ENCODE data around the gene SPPL2C.

Gene SPPL2C

DNA sequence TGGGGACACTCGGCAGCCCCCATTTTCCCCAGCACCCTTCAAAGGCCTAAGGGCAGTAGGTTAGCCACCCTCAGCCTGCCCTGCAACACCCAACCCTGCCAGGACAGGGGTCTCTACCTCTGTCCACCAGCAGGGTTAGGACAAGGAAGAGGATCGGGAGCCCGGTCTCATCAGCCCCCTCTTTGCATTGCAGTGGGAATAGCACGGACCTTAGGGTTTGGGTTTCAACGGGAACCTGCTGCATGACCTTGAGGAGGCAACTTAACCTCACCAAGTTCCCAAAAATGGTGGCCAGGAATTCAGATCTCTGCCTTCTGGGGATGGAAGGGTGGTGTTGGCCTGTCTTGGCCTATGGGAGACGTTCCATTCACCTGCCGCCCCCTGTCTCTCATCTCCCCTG is 20.2 kb upstream of the SPPL2C start:
- Histone ChIP-seq H4K20me1 (ENCODE audit: insufficient read depth, low read length) (no peaks in the 10 kb centered on the region), H3K4me3 (ENCODE audit: low read length) (no peak overlapping the region), H3K9me3 (ENCODE audit: insufficient read depth, low read length) (no peaks in the 10 kb centered on the region), H3K27ac (ENCODE audit: low read length) (no peak overlapping the region), H2AFZ (ENCODE audit: low read depth, low read length) (no peak overlapping the region), H3K9ac (ENCODE audit: low read length) (no peak overlapping the region), H3K36me3 (replicated peaks; ENCODE audit: low read depth, low read length) (no peaks in the 10 kb centered on the region), H3K27me3 (ENCODE audit: low read depth, low read length) (peaks cover 13% of the 10 kb centered on the region), H3K4me2 (ENCODE audit: low read length) (no peak overlapping the region), H3K4me1 (ENCODE audit: low read length) (no peaks in the 10 kb centered on the region), H3K79me2 (ENCODE audit: low read length) (no peaks in the 10 kb centered on the region)
- no peak for TF ChIP-seq EZH2phosphoT487 (IDR thresholded peaks at IDR 0.05; ENCODE audit: low read depth)
- TF ChIP-seq, protein P1, sequence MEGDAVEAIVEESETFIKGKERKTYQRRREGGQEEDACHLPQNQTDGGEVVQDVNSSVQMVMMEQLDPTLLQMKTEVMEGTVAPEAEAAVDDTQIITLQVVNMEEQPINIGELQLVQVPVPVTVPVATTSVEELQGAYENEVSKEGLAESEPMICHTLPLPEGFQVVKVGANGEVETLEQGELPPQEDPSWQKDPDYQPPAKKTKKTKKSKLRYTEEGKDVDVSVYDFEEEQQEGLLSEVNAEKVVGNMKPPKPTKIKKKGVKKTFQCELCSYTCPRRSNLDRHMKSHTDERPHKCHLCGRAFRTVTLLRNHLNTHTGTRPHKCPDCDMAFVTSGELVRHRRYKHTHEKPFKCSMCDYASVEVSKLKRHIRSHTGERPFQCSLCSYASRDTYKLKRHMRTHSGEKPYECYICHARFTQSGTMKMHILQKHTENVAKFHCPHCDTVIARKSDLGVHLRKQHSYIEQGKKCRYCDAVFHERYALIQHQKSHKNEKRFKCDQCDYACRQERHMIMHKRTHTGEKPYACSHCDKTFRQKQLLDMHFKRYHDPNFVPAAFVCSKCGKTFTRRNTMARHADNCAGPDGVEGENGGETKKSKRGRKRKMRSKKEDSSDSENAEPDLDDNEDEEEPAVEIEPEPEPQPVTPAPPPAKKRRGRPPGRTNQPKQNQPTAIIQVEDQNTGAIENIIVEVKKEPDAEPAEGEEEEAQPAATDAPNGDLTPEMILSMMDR (IDR thresholded peaks at IDR 0.05; ENCODE audit: low read depth, low read length): no peak

DNA sequence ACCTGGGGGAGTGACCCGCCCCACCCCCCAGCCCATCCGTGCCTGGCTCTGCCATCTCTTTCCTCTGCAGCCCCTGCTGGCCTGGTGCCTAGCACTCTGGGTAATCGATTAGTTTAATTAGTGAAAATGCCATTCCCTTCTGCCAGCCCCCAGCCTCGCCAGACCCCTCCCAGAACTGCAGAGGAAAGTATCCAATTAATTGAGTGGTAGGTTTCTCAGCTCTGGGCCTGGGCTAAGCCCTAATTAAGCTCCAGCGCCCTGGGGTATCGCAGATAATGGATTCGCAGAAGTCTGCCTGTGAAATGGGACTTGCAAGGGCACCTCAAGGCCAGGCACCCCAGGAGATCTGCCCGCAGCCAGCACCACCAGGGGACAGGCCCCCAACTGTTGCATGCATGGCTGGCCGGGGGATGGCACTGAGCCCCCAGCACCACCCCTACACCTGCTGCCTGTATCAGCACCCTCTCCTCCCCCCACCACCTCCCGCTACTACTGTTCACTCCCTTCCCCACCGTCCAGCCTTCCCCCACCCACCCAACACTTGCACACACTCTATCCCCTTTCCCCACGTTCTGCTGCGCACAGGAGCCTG is 19.7 kb upstream of the SPPL2C start:
- H2AFZ ChIP-seq (ENCODE audit: low read depth, low read length): no peak overlapping the region
- TF ChIP-seq EZH2phosphoT487 (IDR thresholded peaks at IDR 0.05; ENCODE audit: low read depth): no peak
- TF ChIP-seq, protein P1 (IDR thresholded peaks at IDR 0.05; ENCODE audit: low read depth, low read length): no peak
- peaks cover 13% of the 10 kb centered on the region for H3K27me3 ChIP-seq (ENCODE audit: low read depth, low read length)
- H3K9ac ChIP-seq (ENCODE audit: low read length): no peak overlapping the region
- H4K20me1 ChIP-seq (ENCODE audit: insufficient read depth, low read length): no peaks in the 10 kb centered on the region
- no peaks in the 10 kb centered on the region for H3K36me3 ChIP-seq (replicated peaks; ENCODE audit: low read depth, low read length)
- H3K79me2 ChIP-seq (ENCODE audit: low read length): no peaks in the 10 kb centered on the region
- no peak overlapping the region for H3K27ac ChIP-seq (ENCODE audit: low read length)
- no peaks in the 10 kb centered on the region for H3K4me1 ChIP-seq (ENCODE audit: low read length)
- H3K9me3 ChIP-seq (ENCODE audit: insufficient read depth, low read length): no peaks in the 10 kb centered on the region
- no peak overlapping the region for H3K4me2 ChIP-seq (ENCODE audit: low read length)
- H3K4me3 ChIP-seq (ENCODE audit: low read length): no peak overlapping the region

DNA sequence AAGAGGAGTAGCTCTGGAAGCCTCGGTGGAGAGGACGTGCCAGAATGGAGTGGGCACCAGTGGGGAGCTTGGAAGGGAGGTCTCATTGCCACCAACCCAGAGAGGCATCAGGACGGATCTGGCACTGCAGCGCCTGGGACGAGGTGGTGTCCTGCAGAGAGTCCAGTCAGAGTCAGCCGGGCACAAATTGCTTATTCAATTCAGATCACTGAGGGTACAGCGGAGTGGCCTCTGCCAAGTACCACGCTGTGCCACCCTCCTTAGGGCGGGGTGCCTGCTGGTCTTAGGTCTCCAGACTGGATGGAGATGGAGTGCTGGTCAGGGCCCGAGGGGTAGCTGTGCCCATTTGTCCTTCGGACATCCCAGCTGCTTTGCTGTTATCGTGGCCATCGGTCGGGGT is 18.9 kb upstream of the SPPL2C start:
- H3K79me2 ChIP-seq (ENCODE audit: low read length): no peaks in the 10 kb centered on the region
- H3K9me3 ChIP-seq (ENCODE audit: insufficient read depth, low read length): no peaks in the 10 kb centered on the region
- H3K36me3 ChIP-seq (replicated peaks; ENCODE audit: low read depth, low read length): no peaks in the 10 kb centered on the region
- H3K4me3 ChIP-seq (ENCODE audit: low read length): no peak overlapping the region
- no peaks in the 10 kb centered on the region for H4K20me1 ChIP-seq (ENCODE audit: insufficient read depth, low read length)
- H3K4me1 ChIP-seq (ENCODE audit: low read length): no peaks in the 10 kb centered on the region
- H3K9ac ChIP-seq (ENCODE audit: low read length): no peak overlapping the region
- peaks cover 13% of the 10 kb centered on the region for H3K27me3 ChIP-seq (ENCODE audit: low read depth, low read length)
- H3K4me2 ChIP-seq (ENCODE audit: low read length): no peak overlapping the region
- H3K27ac ChIP-seq (ENCODE audit: low read length): no peak overlapping the region
- H2AFZ ChIP-seq (ENCODE audit: low read depth, low read length): no peak overlapping the region
- no peak for TF ChIP-seq EZH2phosphoT487 (IDR thresholded peaks at IDR 0.05; ENCODE audit: low read depth)
- TF ChIP-seq, protein P1 (IDR thresholded peaks at IDR 0.05; ENCODE audit: low read depth, low read length): no peak

DNA sequence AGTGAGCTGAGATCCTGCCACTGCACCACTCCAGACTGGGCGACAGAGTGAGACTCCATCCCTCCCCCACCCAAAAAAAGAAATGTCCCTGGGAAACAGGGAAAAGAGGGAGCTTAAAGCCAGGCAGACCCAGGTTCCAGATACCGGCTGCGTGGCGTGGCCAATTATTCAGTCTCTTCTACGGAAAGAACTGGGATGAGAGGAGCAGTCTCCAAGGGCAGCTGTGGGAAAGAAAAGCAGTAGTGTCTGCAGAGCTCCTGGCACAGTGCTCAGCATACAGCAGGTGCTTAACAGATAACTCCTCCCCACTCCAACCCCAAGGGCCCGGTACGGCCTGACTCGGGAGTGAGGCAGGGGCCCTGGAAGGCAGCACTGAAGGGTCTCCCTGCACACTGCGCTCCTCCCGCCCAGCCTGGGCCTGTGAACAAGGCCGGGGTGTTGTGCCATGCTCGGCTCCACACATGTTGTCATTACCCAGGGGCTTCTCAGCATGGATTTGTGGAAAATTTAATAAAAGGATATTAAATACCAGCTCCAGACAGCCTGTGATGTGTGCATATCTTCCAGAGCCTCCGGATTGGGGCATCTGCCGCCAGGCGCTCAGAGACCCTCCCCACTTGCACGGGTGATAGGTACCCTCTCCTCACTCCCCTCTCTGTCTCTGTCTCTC is 17.6 kb upstream of the SPPL2C start:
- Histone ChIP-seq H3K27ac (ENCODE audit: low read length) (no peak overlapping the region), H3K4me2 (ENCODE audit: low read length) (no peak overlapping the region), H3K4me3 (ENCODE audit: low read length) (no peak overlapping the region), H3K4me1 (ENCODE audit: low read length) (no peaks in the 10 kb centered on the region), H3K9ac (ENCODE audit: low read length) (no peak overlapping the region), H2AFZ (ENCODE audit: low read depth, low read length) (no peak overlapping the region), H4K20me1 (ENCODE audit: insufficient read depth, low read length) (no peaks in the 10 kb centered on the region), H3K36me3 (replicated peaks; ENCODE audit: low read depth, low read length) (no peaks in the 10 kb centered on the region), H3K27me3 (ENCODE audit: low read depth, low read length) (peaks cover 13% of the 10 kb centered on the region), H3K79me2 (ENCODE audit: low read length) (no peaks in the 10 kb centered on the region), H3K9me3 (ENCODE audit: insufficient read depth, low read length) (no peaks in the 10 kb centered on the region)
- no peak for TF ChIP-seq EZH2phosphoT487 (IDR thresholded peaks at IDR 0.05; ENCODE audit: low read depth)
- TF ChIP-seq, protein P1 (IDR thresholded peaks at IDR 0.05; ENCODE audit: low read depth, low read length): no peak

Data from OCI-LY3 (cell line).